Kidney epithelial cell (primary cell): Measurements from ENCODE around the gene RABGAP1L. TPM values are rescaled to one million over a fixed set of nuclear protein-coding genes. Genes with fewer than 3 reads are reported as not detected.
A peak's percentile ranks its signal among the peaks of the same experiment; 100 is the strongest.

Experiments used
- DNase-seq: peaks from one replicate; pipeline ENCODE4 v3.0.0-alpha.2; 2010; ENCODE audit warnings: low read depth
- H3K27me3 ChIP-seq: 2 replicates; pipeline ENCODE4 v1.6.0; 2011; ENCODE audit warnings: low read length; ENCODE audit not compliant: control insufficient read depth, insufficient read depth
- H3K36me3 ChIP-seq: 2 replicates; pipeline ENCODE4 v1.5.1; 2011; ENCODE audit warnings: low read length; ENCODE audit not compliant: control insufficient read depth, insufficient read depth
- H3K4me3 ChIP-seq: 2 replicates; pipeline ENCODE4 v1.5.1; 2011; ENCODE audit warnings: low read depth, mild to moderate bottlenecking, control low read depth, low read length
- total RNA-seq: library from RNA; depleted of rRNA; stranded (reverse); fragments of >200 nt; gene quantifications from 2 replicates; pipeline ENCODE4 v1.2.3, GENCODE V29; 2015
- TF ChIP-seq, protein P1 (sequence below): IDR thresholded peaks from 2 replicates; pipeline ENCODE4 v1.5.1; 2011; ENCODE audit warnings: mild to moderate bottlenecking, moderate library complexity, low read length, control low read depth, inconsistent platforms; ENCODE audit not compliant: insufficient read depth, poor library complexity, severe bottlenecking

The RABGAP1L gene
- total RNA-seq, 1 donor from 2014 or later: 22.1 TPM

DNA sequence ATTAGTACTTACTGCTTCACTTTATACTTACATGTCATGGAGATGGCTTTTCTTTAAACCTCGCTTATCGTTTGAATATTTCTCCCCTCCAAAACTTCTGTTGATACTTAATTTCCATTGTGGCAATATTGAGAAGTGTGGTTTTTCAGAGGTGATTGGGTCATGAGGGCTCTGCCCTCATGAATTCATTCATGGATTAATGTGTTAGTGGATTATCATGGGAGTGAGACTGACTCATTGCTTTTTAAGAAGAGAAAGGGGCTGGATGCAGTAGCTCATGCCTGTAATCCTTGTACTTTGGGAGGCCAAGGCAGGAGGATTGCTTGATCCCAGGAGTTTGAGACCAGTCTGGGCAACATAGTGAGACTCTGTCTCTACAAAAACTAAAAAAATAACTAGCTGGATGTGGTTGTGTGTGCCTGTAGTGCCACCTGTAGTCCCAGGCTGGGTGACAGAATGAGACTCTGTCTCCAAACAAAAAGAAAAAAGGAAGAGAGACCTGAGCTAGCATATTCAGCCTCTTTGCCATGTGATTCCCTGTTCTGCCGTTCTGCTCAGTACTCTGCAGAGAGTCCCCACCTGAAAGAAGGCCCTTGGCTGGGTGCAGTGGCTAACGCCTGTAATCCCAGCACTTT lies 30.2 kb downstream of the RABGAP1L start:
- no peaks in the 10 kb centered on the region for H3K27me3 ChIP-seq
- no peak for DNase-seq
- TF ChIP-seq, protein P1, sequence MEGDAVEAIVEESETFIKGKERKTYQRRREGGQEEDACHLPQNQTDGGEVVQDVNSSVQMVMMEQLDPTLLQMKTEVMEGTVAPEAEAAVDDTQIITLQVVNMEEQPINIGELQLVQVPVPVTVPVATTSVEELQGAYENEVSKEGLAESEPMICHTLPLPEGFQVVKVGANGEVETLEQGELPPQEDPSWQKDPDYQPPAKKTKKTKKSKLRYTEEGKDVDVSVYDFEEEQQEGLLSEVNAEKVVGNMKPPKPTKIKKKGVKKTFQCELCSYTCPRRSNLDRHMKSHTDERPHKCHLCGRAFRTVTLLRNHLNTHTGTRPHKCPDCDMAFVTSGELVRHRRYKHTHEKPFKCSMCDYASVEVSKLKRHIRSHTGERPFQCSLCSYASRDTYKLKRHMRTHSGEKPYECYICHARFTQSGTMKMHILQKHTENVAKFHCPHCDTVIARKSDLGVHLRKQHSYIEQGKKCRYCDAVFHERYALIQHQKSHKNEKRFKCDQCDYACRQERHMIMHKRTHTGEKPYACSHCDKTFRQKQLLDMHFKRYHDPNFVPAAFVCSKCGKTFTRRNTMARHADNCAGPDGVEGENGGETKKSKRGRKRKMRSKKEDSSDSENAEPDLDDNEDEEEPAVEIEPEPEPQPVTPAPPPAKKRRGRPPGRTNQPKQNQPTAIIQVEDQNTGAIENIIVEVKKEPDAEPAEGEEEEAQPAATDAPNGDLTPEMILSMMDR: no peak

DNA sequence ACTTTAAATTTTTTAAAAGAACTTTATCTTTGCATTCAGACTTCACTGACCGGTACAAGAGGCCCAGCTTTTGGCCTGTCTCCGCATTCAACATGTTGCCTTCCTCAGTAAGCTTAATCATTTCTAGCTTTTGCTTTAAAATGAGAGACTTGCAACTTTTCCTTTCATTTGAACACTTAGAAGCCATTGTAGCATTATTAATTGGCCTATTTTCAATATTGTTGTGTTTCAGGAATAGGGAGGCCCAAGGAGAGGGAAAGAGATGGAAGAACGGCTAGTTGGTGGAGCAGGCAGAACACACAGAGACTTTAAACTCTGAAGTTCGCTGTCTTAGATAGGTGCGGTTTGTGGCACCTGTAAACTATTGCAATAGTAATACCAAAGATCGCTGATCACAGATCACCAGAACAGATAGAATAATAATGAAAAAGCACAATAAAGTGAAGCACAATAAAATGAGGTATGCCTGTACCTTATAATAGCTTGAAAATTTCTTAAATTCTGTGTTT lies 31.4 kb downstream of the RABGAP1L start:
- TF ChIP-seq, protein P1: no peak
- H3K4me3 ChIP-seq: no peak overlapping the region
- DNase-seq: no peak
- H3K36me3 ChIP-seq: no peaks in the 10 kb centered on the region
- no peaks in the 10 kb centered on the region for H3K27me3 ChIP-seq

More for the DNA sequence above, 30.2 kb downstream of the RABGAP1L start:
- Histone ChIP-seq H3K36me3 (no peaks in the 10 kb centered on the region), H3K4me3 (no peak overlapping the region)

DNA sequence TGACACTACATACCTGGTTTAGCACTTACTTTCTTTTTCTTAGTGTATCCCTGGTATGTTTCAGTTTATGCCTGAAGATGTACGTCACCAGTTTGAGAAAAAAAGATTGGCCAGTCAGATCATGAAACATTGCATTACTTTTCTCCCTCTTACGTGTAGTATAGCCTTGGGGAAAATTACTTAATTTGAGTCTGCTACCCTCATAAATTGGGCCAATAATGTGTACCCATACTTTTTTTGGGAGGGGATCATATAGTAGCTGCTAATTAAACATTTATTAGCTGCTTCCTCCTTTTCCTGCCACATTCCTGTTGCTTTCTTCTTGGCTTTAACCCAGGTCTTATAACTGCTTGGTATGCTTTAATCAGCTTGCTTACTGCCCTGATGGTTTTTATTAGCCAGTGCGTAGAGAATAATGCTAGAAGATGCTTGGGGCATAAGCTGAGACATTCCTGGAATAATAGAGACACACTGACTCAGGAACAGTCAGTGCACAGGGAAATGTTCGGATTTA lies 32.1 kb downstream of the RABGAP1L start:
- DNase-seq: peak; percentile 61
- TF ChIP-seq, protein P1: no peak
- Histone ChIP-seq H3K36me3 (no peaks in the 10 kb centered on the region), H3K27me3 (no peaks in the 10 kb centered on the region), H3K4me3 (no peak overlapping the region)

DNA sequence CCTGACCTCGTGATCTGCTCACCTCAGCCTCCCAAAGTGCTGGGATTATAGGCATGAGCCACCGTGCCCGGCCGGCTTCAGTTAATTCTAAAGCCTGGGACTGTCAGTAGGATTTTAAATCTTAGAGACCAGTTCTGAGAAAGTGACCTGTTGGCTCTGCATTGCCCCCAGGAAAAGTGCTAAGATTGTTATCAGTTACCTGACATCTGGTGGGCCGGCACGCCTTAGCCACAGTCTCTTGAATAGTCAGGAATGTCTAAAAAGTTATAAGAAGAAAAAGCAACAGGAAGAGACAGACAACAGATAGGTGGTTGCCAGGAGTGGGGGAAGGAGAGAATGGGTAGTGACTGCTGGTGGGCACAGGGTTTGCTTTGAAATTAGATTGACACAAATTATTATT lies 35.1 kb downstream of the RABGAP1L start:
- Histone ChIP-seq H3K36me3 (no peaks in the 10 kb centered on the region), H3K4me3 (no peak overlapping the region), H3K27me3 (no peaks in the 10 kb centered on the region)
- TF ChIP-seq, protein P1: no peak
- no peak for DNase-seq

DNA sequence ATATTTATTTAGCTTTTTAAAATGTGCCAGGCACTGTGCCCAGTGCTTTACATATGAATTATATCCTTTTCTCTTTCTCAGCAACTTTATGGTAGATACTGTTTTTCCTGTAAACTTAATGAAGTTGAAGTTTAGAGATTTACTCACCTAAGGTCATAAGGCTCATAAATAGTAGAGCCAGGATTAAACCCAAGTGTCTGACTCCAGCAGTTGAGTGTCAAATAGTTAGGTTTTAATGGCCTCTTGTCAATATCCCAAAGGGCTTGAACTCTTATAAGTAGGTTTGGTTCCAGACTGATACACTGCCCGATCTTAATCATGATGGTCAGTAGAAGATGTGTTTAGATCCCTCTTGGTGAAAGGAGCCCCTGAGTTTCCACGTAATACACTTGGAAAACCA lies 37.8 kb downstream of the RABGAP1L start:
- no peaks in the 10 kb centered on the region for H3K27me3 ChIP-seq
- H3K4me3 ChIP-seq: no peak overlapping the region
- no peaks in the 10 kb centered on the region for H3K36me3 ChIP-seq
- no peak for DNase-seq
- TF ChIP-seq, protein P1: no peak

DNA sequence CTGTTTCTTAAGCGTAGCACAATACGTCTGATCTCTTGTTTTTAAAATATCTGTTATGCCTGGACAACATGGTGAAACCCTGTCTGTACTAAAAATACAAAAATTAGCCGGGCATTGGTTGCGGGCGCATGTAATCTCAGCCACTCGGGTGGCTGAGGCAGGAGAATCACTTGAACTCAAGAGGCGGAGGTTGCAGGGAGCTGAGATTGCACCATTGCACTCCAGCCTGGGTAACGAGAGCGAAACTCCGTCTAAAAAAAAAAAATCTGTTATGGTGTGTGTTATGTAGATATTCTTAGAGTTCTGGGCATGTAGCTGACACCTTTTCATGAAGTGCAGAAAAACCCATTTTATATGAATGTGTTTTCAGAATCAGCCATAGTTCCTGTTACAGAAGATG lies 38.2 kb downstream of the RABGAP1L start:
- Histone ChIP-seq H3K36me3 (no peaks in the 10 kb centered on the region), H3K4me3 (no peak overlapping the region), H3K27me3 (no peaks in the 10 kb centered on the region)
- DNase-seq: no peak
- TF ChIP-seq, protein P1: no peak
